ENCODE measurements around the gene ACOT7. TPM values are rescaled to one million over a fixed set of nuclear protein-coding genes. Genes with fewer than 3 reads are reported as not detected.

ACOT7 gene
- total and polyA plus RNA-seq, 9 donors: 7.5 to 24.0 (median 20.5) TPM

DNA sequence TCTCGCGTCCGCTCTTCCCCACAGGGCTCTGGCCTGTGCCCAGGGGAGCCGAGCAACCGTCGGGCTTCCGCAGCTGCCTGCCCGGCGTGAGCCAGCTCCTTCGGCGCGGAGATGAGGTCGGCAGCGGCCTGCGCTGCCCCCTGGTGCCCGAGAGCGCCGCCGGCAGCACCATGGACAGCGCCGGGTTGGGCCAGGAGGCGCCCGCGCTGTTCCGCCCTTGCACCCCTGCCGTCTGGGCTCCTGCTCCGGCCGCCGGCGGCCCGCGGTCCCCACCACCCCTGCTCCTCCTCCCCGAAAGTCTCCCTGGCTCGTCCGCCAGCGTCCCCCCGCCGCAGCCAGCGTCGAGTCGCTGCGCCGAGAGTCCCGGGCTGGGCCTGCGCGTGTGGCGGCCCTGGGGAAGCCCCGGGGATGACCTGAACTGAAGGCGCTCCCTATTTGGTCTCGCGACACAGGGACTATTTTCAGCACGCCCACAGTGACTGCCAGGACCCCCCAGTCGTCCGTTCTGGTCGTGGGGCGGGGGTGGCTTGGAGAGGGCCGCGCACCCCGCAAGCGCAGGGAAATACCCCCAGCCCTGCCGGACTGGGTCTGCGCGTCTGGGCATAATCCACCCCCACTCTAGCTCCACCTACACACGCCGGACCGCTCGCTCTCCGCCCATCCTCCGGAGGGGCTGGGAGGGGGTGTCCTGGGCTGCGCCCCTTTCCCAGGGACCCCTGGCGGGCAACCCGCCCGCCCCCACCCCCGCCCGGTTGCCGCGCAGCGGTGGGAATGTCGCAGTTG is 148.3 kb downstream of the ACOT7 start:
- Histone ChIP-seq H3K36me3 (ENCODE audit: control insufficient read depth, insufficient read depth, low read length) (no peaks in the 10 kb centered on the region), H3K27ac (ENCODE audit: low read length) (no peak overlapping the region), H3K9me3 (replicated peaks; ENCODE audit: control insufficient read depth, low read depth, low read length) (no peaks in the 10 kb centered on the region), H3K27me3 (ENCODE audit: control insufficient read depth, insufficient read depth, low read length) (peaks cover 86% of the 10 kb centered on the region), H3K4me3 (ENCODE audit: low read length) (no peak overlapping the region), H3K4me1 (ENCODE audit: control insufficient read depth, insufficient read depth, low read length) (peaks cover 53% of the 10 kb centered on the region)
- DNase-seq: peak; percentile 85
- WGBS (ENCODE audit: insufficient coverage): 1% methylated on average over 64 of the region's 79 CpGs

DNA sequence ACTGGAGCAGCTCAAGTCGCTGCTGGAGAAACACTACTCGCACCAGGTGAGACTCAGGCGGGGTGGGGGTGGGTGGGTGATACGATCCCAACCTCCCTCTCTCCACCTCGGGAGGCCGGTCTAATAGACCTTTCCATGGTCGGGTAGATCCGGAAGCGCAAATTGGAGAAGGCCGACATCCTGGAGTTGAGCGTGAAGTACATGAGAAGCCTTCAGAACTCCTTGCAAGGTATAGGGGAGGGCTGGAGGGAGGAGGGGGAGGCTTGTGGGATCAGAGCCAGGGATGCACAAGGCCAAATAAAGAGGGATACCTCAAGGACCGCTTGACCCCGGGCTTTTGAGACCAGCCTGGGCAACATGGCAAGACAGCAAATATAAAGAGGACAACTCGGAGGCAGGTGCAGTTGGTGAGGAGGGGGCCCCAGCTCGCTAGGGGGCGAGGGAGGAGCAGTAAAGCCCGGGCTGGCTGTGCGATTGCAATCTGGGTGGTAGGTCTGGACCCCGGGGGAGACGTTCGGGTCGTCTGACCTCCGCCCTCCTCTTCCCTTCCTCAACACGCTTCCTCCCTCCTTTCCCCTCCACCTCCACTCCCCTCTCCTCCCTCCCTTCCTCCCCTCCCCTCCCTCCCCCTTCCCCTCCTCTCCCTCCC is 149.0 kb downstream of the ACOT7 start:
- WGBS (ENCODE audit: insufficient coverage): 3% methylated on average over 11 of the region's 24 CpGs
- Histone ChIP-seq H3K36me3 (ENCODE audit: control insufficient read depth, insufficient read depth, low read length) (no peaks in the 10 kb centered on the region), H3K4me3 (ENCODE audit: low read length) (no peak overlapping the region), H3K4me1 (ENCODE audit: control insufficient read depth, insufficient read depth, low read length) (peaks cover 48% of the 10 kb centered on the region), H3K9me3 (replicated peaks; ENCODE audit: control insufficient read depth, low read depth, low read length) (no peaks in the 10 kb centered on the region), H3K27ac (ENCODE audit: low read length) (no peak overlapping the region), H3K27me3 (ENCODE audit: control insufficient read depth, insufficient read depth, low read length) (peaks cover 85% of the 10 kb centered on the region)
- no peak for DNase-seq

DNA sequence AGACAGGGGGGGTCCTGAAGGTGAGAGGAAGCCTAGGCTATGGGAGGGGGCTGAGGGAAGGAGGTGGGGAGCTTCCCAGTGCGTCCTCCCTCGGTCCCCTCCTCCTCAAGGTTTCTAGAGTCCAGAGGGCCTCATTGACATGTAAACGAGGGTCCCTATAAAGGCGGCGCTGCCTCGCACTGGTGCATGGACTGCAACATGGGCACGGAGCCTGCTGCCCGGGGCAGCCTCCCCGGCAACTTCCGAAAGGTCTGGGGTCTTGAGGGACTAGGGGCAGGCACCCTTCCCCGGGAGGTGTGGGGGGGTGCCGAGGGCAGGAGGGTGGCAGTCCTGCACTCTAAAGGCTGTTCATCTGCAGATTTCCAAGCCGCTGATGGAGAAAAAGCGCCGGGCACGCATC is 149.6 kb downstream of the ACOT7 start, which contains the start of gene HES3:
Gene HES3 (plus strand): TSS at position 187 of the 400 bp plus-strand sequence. CDS start 187 bp downstream, at position 374.
- Histone ChIP-seq H3K4me3 (ENCODE audit: low read length) (no peak within 1 kb of the TSS), H3K9me3 (replicated peaks; ENCODE audit: control insufficient read depth, low read depth, low read length) (no peaks in the 10 kb centered on the region), H3K36me3 (ENCODE audit: control insufficient read depth, insufficient read depth, low read length) (no peaks in the 10 kb centered on the region), H3K4me1 (ENCODE audit: control insufficient read depth, insufficient read depth, low read length) (peaks cover 47% of the 10 kb centered on the region), H3K27me3 (ENCODE audit: control insufficient read depth, insufficient read depth, low read length) (peaks cover 89% of the 10 kb centered on the region), H3K27ac (ENCODE audit: low read length) (no peak within 1 kb of the TSS)
- no peak for DNase-seq
- WGBS (ENCODE audit: insufficient coverage): 3% methylated on average over 14 of the region's 16 CpGs

DNA sequence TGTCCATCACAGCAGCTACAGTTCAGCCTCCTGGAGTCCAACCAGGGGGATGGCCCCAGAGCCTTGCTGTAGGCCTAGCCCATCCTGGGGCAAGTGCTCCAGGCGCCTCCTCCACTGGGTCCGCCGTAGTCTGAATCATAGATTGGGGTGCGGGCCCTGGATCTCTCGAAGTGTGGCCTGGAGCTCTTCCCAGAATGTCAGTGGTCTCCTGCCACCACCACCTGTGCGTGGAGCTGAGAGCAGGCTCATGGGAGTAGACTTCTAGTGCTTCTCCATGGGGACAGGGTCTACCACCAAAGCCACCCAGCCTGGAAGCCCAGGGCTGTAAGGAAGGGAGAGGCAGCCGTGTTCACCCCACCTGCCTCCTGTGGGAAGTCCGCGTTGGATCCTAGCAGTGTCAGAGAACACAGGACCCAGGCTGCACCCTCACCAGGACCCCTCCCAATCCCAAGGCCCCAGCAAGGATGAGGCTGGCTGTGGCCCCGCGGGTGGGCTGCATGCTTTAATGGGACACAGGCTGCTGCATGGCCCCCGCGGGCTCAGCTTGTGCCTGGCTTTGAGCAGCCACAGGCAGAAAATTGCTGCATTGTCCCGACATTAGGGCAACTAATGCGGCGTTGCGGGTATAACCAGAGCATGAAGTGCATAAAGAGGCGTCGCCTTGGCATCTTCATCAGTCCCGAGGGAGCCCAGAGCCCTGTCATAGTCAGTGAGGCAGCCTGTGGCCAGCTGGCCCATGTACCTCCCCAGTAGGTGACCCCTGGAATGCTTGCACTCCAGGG is 150.3 kb downstream of the ACOT7 start:
- no peaks in the 10 kb centered on the region for H3K9me3 ChIP-seq (replicated peaks; ENCODE audit: control insufficient read depth, low read depth, low read length)
- H3K27ac ChIP-seq (ENCODE audit: low read length): no peak overlapping the region
- peaks cover 43% of the 10 kb centered on the region for H3K4me1 ChIP-seq (ENCODE audit: control insufficient read depth, insufficient read depth, low read length)
- 23% methylated on average over 19 of the region's 20 CpGs for WGBS (ENCODE audit: insufficient coverage)
- DNase-seq: no peak
- no peaks in the 10 kb centered on the region for H3K36me3 ChIP-seq (ENCODE audit: control insufficient read depth, insufficient read depth, low read length)
- no peak overlapping the region for H3K4me3 ChIP-seq (ENCODE audit: low read length)
- H3K27me3 ChIP-seq (ENCODE audit: control insufficient read depth, insufficient read depth, low read length): peaks cover 87% of the 10 kb centered on the region

DNA sequence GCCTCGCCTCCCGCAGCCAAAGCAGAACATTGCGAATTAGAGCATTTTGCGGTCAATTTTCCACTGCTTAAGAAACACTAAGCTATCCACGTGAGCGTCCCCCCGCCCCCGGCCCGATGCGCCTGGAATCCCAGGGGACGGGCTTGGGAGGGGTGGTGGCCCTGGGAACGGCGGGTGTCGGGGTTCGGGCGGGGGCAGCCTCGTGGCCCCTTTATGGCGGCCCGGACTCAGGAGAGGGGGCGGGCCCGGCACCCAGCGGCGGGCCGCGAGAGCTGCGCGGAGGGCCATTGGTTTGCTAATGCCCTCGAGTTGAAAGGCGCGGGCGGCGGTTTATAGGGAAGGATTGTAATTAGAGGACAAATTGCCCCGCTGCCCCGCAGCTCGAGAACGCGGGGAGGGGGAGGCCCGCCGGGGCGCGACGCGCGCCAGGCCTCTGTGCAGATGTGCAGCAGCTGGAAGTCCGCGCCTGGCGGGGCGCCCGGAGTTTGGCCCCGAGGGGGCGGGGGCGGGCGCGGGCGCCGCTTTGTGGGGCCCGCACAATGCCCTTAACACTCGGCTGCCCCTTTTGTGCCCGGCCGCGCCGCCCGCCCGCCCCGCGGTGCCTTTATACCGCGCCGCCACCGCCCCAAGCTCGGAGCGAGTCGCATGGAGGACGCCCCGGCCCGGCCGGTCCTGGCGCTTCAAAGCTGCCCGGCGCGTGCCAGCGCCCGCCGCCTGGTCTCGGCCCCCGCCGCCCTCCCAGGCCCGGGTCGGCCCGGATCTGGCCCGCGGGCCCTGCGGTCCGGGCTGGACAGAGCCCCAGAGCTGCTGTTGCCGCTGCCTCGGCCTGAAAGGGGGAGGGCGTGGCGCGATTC is 151.5 kb downstream of the ACOT7 start:
- DNase-seq: no peak
- no peaks in the 10 kb centered on the region for H3K9me3 ChIP-seq (replicated peaks; ENCODE audit: control insufficient read depth, low read depth, low read length)
- peaks cover 43% of the 10 kb centered on the region for H3K4me1 ChIP-seq (ENCODE audit: control insufficient read depth, insufficient read depth, low read length)
- H3K27me3 ChIP-seq (ENCODE audit: control insufficient read depth, insufficient read depth, low read length): peaks cover 81% of the 10 kb centered on the region
- H3K4me3 ChIP-seq (ENCODE audit: low read length): no peak overlapping the region
- H3K36me3 ChIP-seq (ENCODE audit: control insufficient read depth, insufficient read depth, low read length): no peaks in the 10 kb centered on the region
- H3K27ac ChIP-seq (ENCODE audit: low read length): no peak overlapping the region
- WGBS (ENCODE audit: insufficient coverage): under 1% methylated on average over 83 of the region's 99 CpGs

DNA sequence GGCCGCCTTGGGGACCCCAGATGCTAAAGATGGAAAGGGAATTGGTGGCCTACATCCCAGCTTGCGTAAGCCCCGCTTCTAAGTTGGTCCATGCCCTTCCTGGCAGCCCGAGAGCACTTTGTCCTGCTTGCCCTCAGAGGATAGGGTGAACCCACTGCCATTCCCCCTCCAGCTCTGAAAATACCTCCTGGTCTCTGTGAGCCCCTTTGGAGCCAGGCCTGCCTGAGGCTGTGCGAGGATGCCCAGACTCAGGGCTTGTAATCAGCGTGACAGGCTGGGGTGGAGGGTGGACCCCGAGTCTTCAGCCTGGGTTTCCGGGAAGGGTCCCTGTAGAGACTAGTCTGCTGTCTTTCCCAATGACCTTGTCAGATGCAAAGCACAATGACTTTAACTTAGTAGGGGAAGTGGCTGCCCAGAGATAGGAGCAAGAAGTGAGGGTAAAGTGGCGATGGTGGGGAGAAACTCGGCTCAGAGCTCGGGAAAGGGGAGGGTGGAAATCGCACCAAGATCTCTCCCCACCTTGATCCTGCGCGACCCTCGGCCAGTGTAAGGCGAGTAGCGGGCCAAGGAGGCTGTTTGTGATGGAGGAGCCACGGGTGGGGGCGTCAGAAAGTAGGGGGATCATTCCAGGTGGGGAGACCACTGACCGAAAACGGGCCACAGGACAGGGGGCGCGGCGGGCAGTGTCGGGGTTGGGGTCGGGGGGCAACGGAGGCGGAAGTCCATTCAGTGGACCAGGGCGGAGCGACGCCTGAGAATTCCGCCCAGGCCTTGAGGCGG is 152.3 kb downstream of the ACOT7 start:
- Histone ChIP-seq H3K4me1 (ENCODE audit: control insufficient read depth, insufficient read depth, low read length) (peaks cover 36% of the 10 kb centered on the region), H3K36me3 (ENCODE audit: control insufficient read depth, insufficient read depth, low read length) (no peaks in the 10 kb centered on the region), H3K27ac (ENCODE audit: low read length) (no peak overlapping the region), H3K9me3 (replicated peaks; ENCODE audit: control insufficient read depth, low read depth, low read length) (no peaks in the 10 kb centered on the region), H3K27me3 (ENCODE audit: control insufficient read depth, insufficient read depth, low read length) (peaks cover 72% of the 10 kb centered on the region), H3K4me3 (ENCODE audit: low read length) (no peak overlapping the region)
- no peak for DNase-seq
- 14% methylated on average over 30 of the region's 33 CpGs for WGBS (ENCODE audit: insufficient coverage)

DNA sequence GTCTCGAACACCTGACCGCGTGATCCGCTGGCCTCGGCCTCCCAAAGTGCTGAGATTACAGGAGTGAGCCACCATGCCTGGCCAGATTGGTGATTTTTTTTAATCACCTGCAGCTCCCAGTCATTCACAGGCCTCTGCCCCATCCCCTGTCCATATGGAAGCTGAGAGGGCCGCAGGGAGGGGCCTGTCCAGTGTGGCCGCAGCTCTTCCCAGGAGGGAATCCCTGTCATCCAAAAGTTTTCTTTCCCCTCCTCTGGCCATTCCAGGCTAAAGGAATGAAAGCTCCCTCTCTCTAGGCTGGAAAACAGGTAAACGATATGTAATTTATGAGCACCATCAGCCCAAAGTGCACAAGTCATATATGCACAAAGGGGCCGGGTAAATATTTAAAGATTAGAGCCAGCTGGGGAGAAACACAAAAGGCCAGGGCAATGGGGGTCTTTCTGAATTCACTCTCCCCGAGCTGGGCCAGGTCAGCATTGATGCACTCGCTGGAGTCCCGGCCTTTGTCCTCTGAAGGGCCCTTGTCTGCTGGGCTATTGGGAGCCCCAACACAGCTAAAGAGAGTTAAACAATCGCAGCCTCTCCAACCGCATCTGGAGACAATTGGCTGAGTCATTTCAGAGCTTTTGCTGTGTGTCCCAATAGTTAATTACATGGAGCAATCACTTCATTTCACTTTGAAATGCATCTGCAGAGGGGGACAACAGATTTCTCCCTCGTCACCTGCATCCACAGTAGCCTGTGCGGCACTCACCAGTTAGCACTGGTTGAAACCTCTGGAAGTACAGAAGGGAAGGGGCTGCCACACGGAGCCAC is 153.4 kb downstream of the ACOT7 start:
- Histone ChIP-seq H3K36me3 (ENCODE audit: control insufficient read depth, insufficient read depth, low read length) (no peaks in the 10 kb centered on the region), H3K4me3 (ENCODE audit: low read length) (no peak overlapping the region), H3K27me3 (ENCODE audit: control insufficient read depth, insufficient read depth, low read length) (peaks cover 61% of the 10 kb centered on the region), H3K4me1 (ENCODE audit: control insufficient read depth, insufficient read depth, low read length) (peaks cover 31% of the 10 kb centered on the region), H3K27ac (ENCODE audit: low read length) (no peak overlapping the region), H3K9me3 (replicated peaks; ENCODE audit: control insufficient read depth, low read depth, low read length) (no peaks in the 10 kb centered on the region)
- 55% methylated on average over 11 of the region's 17 CpGs for WGBS (ENCODE audit: insufficient coverage)
- DNase-seq: no peak

DNA sequence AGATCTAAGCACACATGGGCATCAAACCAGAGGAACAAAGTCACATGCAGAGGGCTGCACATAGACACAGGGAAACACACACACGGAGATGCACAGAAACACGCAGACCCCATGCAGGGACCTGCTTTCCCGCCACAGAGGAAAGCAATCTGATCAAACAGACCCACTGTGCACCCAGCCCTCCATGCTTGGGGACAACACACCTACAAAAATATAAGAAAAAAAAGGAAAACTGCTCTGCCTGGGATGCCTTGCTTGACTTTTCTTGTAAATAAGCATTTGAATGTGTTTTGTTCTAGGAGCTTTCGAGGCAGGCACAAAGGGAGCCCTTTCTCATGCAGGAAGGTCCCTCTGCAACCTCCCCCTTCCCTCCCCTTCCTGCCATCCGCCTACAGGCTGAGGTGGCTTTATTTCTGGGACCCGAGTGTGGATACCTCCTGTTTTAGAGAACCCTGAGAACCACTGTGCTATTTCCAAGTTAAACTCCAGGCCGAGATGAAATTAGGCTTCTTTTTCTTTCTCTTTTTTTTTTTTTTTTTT is 154.3 kb downstream of the ACOT7 start:
- no peak for DNase-seq
- Histone ChIP-seq H3K27me3 (ENCODE audit: control insufficient read depth, insufficient read depth, low read length) (peaks cover 54% of the 10 kb centered on the region), H3K4me1 (ENCODE audit: control insufficient read depth, insufficient read depth, low read length) (peaks cover 37% of the 10 kb centered on the region), H3K9me3 (replicated peaks; ENCODE audit: control insufficient read depth, low read depth, low read length) (no peaks in the 10 kb centered on the region), H3K4me3 (ENCODE audit: low read length) (no peak overlapping the region), H3K36me3 (ENCODE audit: control insufficient read depth, insufficient read depth, low read length) (no peaks in the 10 kb centered on the region), H3K27ac (ENCODE audit: low read length) (no peak overlapping the region)
- 47% methylated on average over 3 of the region's 7 CpGs for WGBS (ENCODE audit: insufficient coverage)

All from muscle of leg (tissue), 11 donors.